GM18498 (cell line): ENCODE data around the gene AHNAK2.

Source experiments
- ATAC-seq: cut with Tn5 transposase; IDR thresholded peaks from one replicate; pipeline ENCODE4 v1.9.1; 2021; ENCODE audit warnings: mild to moderate bottlenecking, moderate library complexity; ENCODE audit not compliant: unreplicated experiment

AHNAK2 gene

GRCh38 chr14:104887623-104888488 lies 90.3 kb downstream of the AHNAK2 start:
- no peak for ATAC-seq
